ENCODE results near the gene CD28.
"Not testable (repeated sequence)": the region's sequence is repeated elsewhere in the genome, so short reads cannot be mapped to it uniquely, and the experiment has no call there.

CD28 gene

DNA sequence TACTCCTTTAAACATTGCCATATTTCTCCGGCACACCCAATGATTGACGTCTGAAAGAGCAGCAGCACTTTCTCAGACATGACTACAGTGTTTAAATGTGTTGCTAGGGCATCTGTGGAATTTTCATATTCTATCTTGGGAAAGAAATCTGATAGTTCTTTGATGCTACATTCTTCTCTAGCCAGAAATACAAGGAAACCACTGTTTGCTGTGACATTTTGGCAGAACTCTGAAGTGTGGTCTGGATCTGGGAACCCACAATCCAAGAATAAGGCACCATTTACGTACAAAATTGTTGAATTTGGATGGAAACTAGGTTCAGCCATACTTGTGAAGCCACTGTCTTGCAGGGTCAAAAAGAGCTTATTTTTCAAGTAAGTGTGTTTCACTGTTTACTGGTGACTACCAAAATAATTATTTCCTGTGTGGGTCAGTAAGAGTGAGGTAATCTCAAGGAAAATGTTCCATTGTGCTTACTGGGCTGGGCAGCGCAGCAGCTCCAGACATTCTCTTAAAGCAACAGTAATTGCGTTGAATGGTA, 21.3 kb upstream of the CD28 start:
- DNase-seq (ENCODE audit: low read depth): peak; percentile 95
- H3K4me3 ChIP-seq (ENCODE audit: low read depth, low read length): no peak overlapping the region

GRCh38 chr2:203685789-203686420, 20.5 kb upstream of the CD28 start:
- DNase-seq (ENCODE audit: low read depth): no peak
- no peak overlapping the region for H3K4me3 ChIP-seq (ENCODE audit: low read depth, low read length)

DNA sequence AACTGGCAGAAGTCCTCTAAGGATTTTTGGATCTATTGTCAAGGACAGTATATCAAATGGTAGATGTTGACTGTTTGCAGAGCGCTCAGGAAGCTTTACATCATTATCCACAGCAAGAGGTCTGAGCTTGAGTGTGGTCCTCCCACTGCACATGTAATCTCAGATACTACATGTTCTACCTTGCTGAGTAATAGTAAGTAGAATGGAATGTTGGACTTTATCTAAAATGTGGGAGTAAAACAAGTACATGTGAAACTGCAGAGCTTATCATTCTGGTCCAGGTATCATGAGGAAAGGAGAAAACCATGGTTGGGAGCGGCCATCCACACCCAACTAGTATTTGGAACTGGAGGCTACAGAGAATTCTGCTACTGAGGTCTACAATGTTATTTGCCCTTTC, 19.3 kb upstream of the CD28 start:
- DNase-seq (ENCODE audit: low read depth): no peak
- H3K4me3 ChIP-seq (ENCODE audit: low read depth, low read length): no peak overlapping the region

DNA sequence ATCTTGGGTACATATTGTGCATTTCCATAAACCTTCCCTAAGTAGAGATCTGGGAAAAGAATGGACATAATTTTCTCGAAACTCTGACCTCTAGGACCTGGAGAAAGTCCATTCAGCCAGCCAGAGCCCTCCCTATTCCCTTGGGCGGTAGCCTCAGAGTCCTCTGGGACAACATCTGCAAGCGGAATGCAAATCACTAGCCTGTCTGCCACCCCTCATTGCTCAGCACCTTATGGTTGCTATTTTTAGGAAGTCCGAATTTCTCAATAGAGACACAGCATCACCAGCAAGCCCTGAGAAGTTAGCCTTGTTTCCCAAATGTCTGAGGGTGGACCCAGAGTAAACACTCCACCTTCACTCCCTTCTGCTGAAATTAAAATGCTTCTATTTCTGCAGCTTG, 17.6 kb upstream of the CD28 start:
- H3K4me3 ChIP-seq (ENCODE audit: low read depth, low read length): no peak overlapping the region
- peak; percentile 91 for DNase-seq (ENCODE audit: low read depth)

GRCh38 chr2:203689426-203690116, 16.9 kb upstream of the CD28 start:
- H3K4me3 ChIP-seq (ENCODE audit: low read depth, low read length): no peak overlapping the region
- no peak for DNase-seq (ENCODE audit: low read depth)

DNA sequence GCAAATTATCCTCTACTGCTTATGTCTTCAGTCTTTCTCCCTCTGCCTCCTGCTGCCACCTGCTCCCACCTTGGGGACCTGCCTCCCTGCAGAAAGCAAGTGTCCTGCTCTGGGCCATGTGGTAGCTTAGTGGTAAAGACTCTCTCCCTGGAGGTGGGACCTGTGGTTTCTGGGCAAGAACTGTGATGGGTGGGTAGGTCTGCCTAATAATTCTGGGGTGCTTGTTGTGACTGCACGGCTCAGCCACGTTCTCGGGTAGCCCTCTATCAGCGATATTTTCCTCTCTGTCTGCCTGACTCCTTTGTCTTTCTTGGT, 16.4 kb upstream of the CD28 start:
- H3K4me3 ChIP-seq (ENCODE audit: low read depth, low read length): no peak overlapping the region
- no peak for DNase-seq (ENCODE audit: low read depth)

GRCh38 chr2:203690441-203691047, 15.9 kb upstream of the CD28 start:
- DNase-seq (ENCODE audit: low read depth): no peak
- no peak overlapping the region for H3K4me3 ChIP-seq (ENCODE audit: low read depth, low read length)

- DNase-seq (ENCODE audit: low read depth): no peak
- H3K4me3 ChIP-seq (ENCODE audit: low read depth, low read length): no peak overlapping the region
These were observed 15.3 kb upstream of the CD28 start for GRCh38 chr2:203691149-203691548.

DNA sequence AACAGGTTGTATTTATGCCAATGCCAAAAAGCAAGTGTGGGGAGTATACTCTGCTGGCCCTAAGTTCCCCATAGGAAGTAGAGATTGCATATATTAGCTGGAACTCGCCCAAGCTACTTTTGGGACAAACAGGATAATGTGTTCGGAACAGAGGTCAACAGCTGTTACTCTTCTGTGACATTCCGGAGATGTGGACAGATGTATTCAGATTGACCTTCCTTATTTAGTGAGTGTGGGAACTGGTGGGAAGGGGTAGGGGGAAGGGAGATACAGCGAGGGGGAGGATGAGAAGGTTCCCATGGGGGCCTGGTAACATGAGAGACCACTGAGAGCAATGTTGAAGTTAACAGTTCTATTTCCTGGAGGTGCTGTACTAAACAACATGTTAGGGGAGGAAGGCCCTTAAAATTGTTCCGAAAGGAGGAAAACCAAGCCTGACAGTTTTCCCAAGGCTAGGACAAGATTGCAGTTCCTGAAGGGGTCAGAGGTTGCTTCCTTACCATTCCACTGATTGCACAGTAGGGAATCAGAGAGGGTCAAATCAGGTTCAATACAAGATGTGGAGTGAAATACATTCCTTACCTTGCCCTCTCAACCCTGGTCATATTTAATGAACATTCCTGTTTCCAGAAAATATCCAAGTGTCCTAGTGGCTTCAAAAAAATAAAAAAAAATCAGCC, 14.3 kb upstream of the CD28 start:
- no peak overlapping the region for H3K4me3 ChIP-seq (ENCODE audit: low read depth, low read length)
- peak; percentile 73 for DNase-seq (ENCODE audit: low read depth)

GRCh38 chr2:203693242-203693879, 13.1 kb upstream of the CD28 start:
- H3K4me3 ChIP-seq (ENCODE audit: low read depth, low read length): no peak overlapping the region
- DNase-seq (ENCODE audit: low read depth): no peak

DNA sequence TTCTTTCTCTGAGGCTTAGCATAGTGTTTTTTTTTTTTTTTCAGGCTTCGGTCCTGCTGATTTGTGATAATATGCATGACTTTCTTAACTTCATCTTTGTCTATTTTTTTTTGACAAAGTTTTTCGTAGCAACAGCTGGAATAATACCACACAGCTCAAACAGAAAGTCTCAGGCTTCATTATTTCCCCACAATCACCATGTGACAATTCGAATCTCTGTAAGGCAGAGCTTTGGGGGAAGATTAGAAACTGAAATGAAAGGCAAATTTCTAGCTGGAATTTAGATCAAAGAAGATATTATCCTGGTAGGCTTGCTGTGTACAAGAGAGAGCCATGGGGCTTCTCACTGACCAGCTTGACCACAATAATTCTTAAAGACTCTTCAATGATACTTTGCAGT, 12.2 kb upstream of the CD28 start:
- no peak for DNase-seq (ENCODE audit: low read depth)
- H3K4me3 ChIP-seq (ENCODE audit: low read depth, low read length): no peak overlapping the region

DNA sequence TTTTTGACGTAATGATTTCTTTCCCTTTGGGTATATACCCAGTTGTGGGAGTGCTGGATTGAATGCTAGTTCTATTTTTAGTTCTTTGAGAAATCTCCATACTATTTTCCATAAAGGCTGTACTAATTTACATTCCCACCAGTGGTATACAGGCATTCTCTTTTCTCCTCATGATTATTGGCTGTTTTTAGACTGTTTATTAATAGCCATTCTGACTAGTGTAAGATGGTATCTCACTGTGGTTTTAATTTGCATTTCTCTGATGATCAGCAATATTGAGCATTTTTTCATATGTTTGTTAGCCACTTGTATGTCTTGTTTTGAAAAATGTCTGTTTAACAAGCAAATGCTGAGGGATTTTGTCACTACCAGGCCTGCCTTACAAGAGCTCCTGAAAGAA, 9.2 kb upstream of the CD28 start:
- no peak for DNase-seq (ENCODE audit: low read depth)
- no peak overlapping the region for H3K4me3 ChIP-seq (ENCODE audit: low read depth, low read length)

- not testable (repeated sequence) for DNase-seq (ENCODE audit: low read depth); H3K4me3 ChIP-seq (ENCODE audit: low read depth, low read length)
These were observed 8.7 kb upstream of the CD28 start for GRCh38 chr2:203697763-203698162.

DNA sequence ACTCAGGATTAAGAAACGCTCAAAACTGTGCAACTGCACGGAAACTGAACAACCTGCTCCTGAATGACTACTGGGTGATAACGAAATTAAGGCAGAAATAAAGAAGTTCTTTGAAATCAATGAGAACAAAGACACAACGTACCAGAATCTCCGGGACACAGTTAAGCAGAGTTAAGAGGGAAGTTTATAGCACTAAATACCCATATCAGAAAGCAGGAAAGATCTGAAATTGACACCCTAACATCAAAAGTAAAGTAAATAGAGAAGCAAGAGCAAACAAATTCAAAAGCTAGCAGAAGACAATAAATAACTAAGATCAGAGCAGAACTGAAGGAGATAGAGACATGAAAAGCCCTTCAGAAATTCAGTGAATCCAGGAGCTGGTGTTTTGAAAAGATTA, 8.0 kb upstream of the CD28 start:
- H3K4me3 ChIP-seq (ENCODE audit: low read depth, low read length); DNase-seq (ENCODE audit: low read depth): not testable (repeated sequence)

- H3K4me3 ChIP-seq (ENCODE audit: low read depth, low read length): no peak overlapping the region
- DNase-seq (ENCODE audit: low read depth): no peak
These were observed 2.0 kb upstream of the CD28 start for GRCh38 chr2:203704430-203704829.

DNA sequence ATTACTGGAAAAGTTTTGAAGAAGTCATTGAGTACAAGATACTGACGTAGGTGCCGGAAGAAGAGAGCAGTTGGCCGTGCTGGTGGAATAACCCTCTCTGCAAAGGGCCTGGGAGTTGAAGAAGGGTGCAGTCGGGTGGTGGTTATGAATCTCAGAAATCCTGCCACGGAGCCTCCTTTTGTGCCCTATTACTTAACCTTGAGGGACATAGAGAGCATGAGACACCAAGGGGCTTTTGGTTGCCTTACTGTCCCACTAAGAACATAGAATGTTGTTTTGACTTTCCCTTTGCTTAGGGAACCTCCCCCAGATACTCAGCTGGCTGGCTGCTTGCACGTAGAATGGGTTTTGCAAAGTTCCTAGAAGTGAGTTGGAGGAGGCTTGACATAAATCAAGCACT, 1.3 kb upstream of the CD28 start:
- no peak overlapping the region for H3K4me3 ChIP-seq (ENCODE audit: low read depth, low read length)
- DNase-seq (ENCODE audit: low read depth): no peak

- no peak for DNase-seq (ENCODE audit: low read depth)
- no peak overlapping the region for H3K4me3 ChIP-seq (ENCODE audit: low read depth, low read length)
These were observed 1.1 kb downstream of the CD28 start for GRCh38 chr2:203707530-203707929.

DNA sequence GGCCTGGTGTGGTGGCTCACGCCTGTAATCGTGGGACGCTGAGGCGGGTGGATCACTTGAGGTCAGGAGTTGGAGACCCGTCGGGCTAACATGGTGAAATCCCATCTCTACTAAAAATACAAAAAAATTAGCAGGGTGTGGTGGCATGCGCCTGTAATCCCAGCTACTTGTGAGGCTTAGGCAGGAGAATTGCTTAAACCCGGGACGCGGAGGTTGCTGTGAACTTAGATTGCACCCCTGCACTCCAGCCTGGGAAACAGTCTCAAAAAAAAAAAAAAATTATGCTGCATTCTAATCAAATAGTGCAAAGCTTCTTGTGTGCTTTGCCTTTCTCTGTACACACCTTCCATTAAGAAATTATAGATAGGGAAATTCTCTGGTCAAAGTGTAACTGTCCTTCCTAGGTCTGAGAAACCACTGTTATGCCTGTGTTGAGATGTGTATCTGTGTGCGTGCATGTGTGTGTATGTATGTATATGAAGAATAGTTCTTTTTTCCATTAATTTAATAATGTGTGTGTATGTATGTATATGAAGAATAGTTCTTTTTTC, 2.5 kb downstream of the CD28 start:
- no peak for DNase-seq (ENCODE audit: low read depth)
- H3K4me3 ChIP-seq (ENCODE audit: low read depth, low read length): no peak overlapping the region

GRCh38 chr2:203709416-203710040, 3.1 kb downstream of the CD28 start:
- no peak for DNase-seq (ENCODE audit: low read depth)
- H3K4me3 ChIP-seq (ENCODE audit: low read depth, low read length): no peak overlapping the region
